SK-N-SH (cell line): ENCODE data around the gene OPCML.

Source experiments
- CHD2 ChIP-seq: fragments of 150-350 bp; IDR thresholded peaks from 2 replicates; pipeline ENCODE4 v1.6.1; 2018; ENCODE audit warnings: low read length; ENCODE audit not compliant: partially characterized antibody
- CTCF ChIP-seq: fragments of 200-600 bp; sonication (generic); IDR thresholded peaks from 2 replicates; pipeline ENCODE4 v1.6.1; 2017; ENCODE audit warnings: antibody characterized with exemption, mild to moderate bottlenecking, moderate library complexity
- ELF1 ChIP-seq: IDR thresholded peaks from 2 replicates; pipeline ENCODE4 v1.4.0; 2012
- EP300 ChIP-seq, 2 experiments: IDR thresholded peaks; 2 replicates each; pipeline versions ENCODE4 v1.4.0 to v1.6.1; 2012; ENCODE audit warnings: borderline replicate concordance in 1 of 2, low read depth in 1 of 2, low read length in 1 of 2
- FOXJ3 ChIP-seq: sonication (generic); formaldehyde crosslinking; IDR thresholded peaks from 2 replicates; pipeline ENCODE4 v1.5.1; 2020; ENCODE audit warnings: mild to moderate bottlenecking, missing genetic modification reagents
- JUND ChIP-seq: IDR thresholded peaks from 2 replicates; pipeline ENCODE4 v1.4.0; 2012
- MAX ChIP-seq: IDR thresholded peaks from 2 replicates; pipeline ENCODE4 v1.4.0; 2012; ENCODE audit warnings: low read depth
- POLR2AphosphoS5 ChIP-seq: IDR thresholded peaks from 2 replicates; pipeline ENCODE4 v1.6.1; 2012; ENCODE audit warnings: low read depth, low read length
- RCOR1 ChIP-seq: fragments of 150-350 bp; IDR thresholded peaks from 2 replicates; pipeline ENCODE4 v1.6.1; 2017; ENCODE audit warnings: antibody characterized with exemption, low read length
- RXRA ChIP-seq: IDR thresholded peaks from 2 replicates; pipeline ENCODE4 v1.4.0; 2012; ENCODE audit warnings: low read depth, mild to moderate bottlenecking, borderline replicate concordance
- SIN3A ChIP-seq: IDR thresholded peaks from 2 replicates; pipeline ENCODE4 v1.6.1; 2012; ENCODE audit warnings: low read depth, mild to moderate bottlenecking, low read length, moderate library complexity, borderline replicate concordance
- TEAD4 ChIP-seq: IDR thresholded peaks from 2 replicates; pipeline ENCODE4 v1.4.0; 2012; ENCODE audit warnings: mild to moderate bottlenecking, borderline replicate concordance; ENCODE audit not compliant: insufficient read depth
- USF2 ChIP-seq: fragments of 150-350 bp; IDR thresholded peaks from 2 replicates; pipeline ENCODE4 v1.6.1; 2017; ENCODE audit warnings: antibody characterized with exemption, low read length, low read depth, borderline replicate concordance
- TF ChIP-seq, protein P1 (sequence below): IDR thresholded peaks from 2 replicates; pipeline ENCODE4 v1.6.1; 2012; ENCODE audit warnings: mild to moderate bottlenecking, low read depth, low read length, moderate library complexity

GRCh38 chr11:133115099-133115498 is 417.2 kb downstream of the OPCML start:
- no peak for TF ChIP-seq CTCF
- no peak for TF ChIP-seq RXRA
- TF ChIP-seq EP300 (IDR thresholded peaks at IDR 0.05; ENCODE audit: borderline replicate concordance in 1 of 2, low read depth in 1 of 2, low read length in 1 of 2), result no peak
- TF ChIP-seq TEAD4, result no peak
- no peak for TF ChIP-seq JUND
- no peak for TF ChIP-seq USF2
- TF ChIP-seq MAX, result no peak
- TF ChIP-seq, protein P1, sequence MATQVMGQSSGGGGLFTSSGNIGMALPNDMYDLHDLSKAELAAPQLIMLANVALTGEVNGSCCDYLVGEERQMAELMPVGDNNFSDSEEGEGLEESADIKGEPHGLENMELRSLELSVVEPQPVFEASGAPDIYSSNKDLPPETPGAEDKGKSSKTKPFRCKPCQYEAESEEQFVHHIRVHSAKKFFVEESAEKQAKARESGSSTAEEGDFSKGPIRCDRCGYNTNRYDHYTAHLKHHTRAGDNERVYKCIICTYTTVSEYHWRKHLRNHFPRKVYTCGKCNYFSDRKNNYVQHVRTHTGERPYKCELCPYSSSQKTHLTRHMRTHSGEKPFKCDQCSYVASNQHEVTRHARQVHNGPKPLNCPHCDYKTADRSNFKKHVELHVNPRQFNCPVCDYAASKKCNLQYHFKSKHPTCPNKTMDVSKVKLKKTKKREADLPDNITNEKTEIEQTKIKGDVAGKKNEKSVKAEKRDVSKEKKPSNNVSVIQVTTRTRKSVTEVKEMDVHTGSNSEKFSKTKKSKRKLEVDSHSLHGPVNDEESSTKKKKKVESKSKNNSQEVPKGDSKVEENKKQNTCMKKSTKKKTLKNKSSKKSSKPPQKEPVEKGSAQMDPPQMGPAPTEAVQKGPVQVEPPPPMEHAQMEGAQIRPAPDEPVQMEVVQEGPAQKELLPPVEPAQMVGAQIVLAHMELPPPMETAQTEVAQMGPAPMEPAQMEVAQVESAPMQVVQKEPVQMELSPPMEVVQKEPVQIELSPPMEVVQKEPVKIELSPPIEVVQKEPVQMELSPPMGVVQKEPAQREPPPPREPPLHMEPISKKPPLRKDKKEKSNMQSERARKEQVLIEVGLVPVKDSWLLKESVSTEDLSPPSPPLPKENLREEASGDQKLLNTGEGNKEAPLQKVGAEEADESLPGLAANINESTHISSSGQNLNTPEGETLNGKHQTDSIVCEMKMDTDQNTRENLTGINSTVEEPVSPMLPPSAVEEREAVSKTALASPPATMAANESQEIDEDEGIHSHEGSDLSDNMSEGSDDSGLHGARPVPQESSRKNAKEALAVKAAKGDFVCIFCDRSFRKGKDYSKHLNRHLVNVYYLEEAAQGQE, result no peak
- TF ChIP-seq ELF1, result no peak
- no peak for TF ChIP-seq POLR2AphosphoS5
- TF ChIP-seq RCOR1, result no peak
- TF ChIP-seq FOXJ3 (CRISPR knock-in tag), result no peak
- TF ChIP-seq SIN3A, result no peak
- no peak for TF ChIP-seq CHD2
